HG02840 (cell line): ENCODE measurements around the gene PREP.
"Not testable (repeated sequence)": the region's sequence is repeated elsewhere in the genome, so short reads cannot be mapped to it uniquely, and the experiment has no call there.

ENCODE experiments used
- ATAC-seq: cut with Tn5 transposase; IDR thresholded peaks from one replicate; pipeline ENCODE4 v1.9.1; 2021; ENCODE audit warnings: mild to moderate bottlenecking, moderate library complexity, moderate number of reproducible peaks; ENCODE audit not compliant: unreplicated experiment, low FRiP score

The PREP gene

DNA sequence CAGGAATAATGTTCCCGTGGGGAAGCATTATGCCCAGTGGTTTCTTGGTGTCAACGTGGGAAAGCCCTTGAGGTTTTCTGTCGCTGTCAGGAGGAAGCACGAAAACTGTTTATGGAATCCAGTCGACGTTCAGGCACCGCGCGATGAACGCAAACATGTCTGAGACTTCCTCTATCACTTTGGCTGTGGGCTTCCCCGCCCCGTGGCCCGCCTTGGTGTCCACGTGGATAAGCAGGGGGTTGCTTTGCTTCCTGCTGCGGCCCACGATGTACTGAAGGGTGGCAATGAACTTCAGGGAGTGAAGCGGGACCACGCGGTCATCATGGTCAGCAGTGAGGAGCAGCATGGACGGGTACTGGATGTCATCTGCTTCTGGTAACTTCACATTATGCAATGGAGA, 124.8 kb downstream of the PREP start:
- ATAC-seq = no peak

GRCh38 chr6:105276374-105276773, 126.5 kb downstream of the PREP start:
- no peak for ATAC-seq

- no peak for ATAC-seq
Observed at GRCh38 chr6:105275542-105275941, 127.3 kb downstream of the PREP start.

- no peak for ATAC-seq
Observed at GRCh38 chr6:105274678-105275077, 128.2 kb downstream of the PREP start.

- no peak for ATAC-seq
Observed at GRCh38 chr6:105273589-105273988, 129.3 kb downstream of the PREP start.

DNA sequence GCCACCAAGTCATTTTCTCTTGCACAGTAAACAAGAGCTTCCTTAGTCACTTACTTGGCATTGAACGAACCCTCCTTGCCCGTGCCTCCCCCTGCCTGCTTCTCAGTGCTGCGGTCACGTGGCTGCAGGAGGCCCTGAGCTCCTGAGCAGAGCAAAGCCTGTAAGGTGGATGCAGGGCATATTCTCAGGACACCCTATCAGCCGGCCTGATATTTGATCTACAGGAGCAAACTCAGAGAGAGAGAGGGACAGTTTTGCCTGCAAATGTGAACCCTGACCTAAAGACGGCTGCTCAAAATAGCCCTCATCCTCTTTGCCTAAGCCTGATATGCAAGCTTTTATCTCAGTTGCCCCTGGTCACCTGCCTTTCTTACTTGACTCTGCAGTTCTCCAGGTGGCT, 130.1 kb downstream of the PREP start:
- no peak for ATAC-seq

- no peak for ATAC-seq
Observed at GRCh38 chr6:105270511-105270910, 132.4 kb downstream of the PREP start.

DNA sequence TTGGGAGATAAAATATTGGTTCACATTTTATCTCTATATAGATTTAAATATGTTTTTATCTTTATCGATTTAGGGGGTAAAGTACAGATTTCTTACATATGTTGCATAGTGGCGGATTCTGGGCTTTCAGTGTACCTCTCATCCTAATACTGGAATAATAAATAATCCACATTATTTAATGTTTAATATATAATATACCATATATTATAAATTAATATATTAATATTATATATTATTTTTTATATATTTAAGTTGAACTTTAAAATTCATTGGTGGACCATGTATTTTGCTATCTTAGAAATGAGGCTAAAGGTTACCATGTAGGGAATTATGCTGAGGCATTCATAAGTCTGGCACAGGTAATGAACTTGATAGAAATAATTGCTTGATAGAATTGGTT, 133.5 kb downstream of the PREP start:
- ATAC-seq = no peak

GRCh38 chr6:105263685-105264610, 138.9 kb downstream of the PREP start:
- no peak for ATAC-seq

DNA sequence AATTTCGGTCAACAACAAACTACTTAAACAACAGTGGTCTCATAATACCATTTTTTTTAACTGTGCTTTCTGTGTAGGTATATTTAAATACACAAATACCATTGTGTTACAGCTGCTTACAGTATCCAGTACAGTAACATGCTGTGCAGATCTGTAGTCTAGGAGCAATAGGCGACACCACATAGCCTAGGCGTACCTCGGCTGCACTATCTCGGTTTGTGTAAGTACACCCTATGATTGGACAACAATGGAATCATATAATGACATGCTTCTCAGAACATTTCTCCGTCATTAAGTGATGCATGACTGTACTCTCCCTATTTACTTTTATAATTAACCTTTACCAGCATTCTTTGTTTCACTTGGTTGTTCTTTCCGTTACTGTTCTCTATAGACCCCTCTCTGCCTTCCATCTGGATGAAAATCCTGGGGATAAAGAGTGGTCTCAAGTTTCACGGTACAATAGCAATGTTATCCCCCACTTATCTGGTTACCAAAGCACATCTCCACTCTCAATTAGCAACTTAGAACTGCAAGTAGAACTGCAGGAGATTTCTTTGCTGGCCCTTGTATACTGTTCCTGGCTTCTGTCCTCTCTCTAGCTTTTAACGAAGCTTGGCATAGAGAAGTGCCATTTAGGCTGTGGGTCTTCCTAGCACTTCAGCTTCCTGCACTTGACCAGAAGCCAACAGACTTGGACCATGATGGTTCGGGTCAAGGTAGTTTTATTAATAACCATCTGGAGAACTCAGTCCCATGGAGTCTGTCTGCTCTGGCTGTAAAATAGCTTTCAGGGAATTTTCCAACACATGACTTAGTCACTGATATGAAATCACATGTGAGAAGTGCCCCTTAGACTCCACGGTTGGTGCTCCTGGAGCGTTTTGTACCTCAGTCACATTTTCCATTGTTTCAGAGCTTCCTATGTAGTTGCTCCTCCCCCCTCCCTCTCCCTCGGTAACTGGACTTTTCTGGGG, 142.7 kb downstream of the PREP start:
- no peak for ATAC-seq

GRCh38 chr6:105258816-105259215, 144.1 kb downstream of the PREP start:
- no peak for ATAC-seq

GRCh38 chr6:105257340-105257739, 145.5 kb downstream of the PREP start:
- no peak for ATAC-seq

- ATAC-seq = no peak
Observed at GRCh38 chr6:105256619-105257018, 146.3 kb downstream of the PREP start.

DNA sequence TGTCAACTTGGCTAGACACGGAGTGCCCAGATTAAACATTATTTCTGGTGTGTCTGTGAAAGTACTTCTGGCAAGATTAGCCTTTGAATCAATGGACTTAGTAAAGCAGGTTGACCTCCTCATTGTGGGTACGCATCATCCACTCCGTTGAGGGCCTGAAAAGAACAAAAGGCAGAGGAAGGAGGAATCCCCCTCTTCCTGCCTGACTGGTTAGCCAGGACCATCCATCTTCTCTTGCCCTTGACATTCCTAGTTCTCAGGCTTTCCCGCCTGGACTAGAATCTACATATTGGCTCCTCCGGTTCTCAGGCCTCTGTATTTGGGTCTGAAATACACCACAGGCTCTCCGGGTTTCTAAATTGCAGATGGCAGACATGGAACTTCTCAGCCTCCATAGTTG, 149.1 kb downstream of the PREP start:
- ATAC-seq = no peak

GRCh38 chr6:105251689-105252088, 151.2 kb downstream of the PREP start:
- no peak for ATAC-seq

GRCh38 chr6:105250533-105250932, 152.3 kb downstream of the PREP start:
- no peak for ATAC-seq

DNA sequence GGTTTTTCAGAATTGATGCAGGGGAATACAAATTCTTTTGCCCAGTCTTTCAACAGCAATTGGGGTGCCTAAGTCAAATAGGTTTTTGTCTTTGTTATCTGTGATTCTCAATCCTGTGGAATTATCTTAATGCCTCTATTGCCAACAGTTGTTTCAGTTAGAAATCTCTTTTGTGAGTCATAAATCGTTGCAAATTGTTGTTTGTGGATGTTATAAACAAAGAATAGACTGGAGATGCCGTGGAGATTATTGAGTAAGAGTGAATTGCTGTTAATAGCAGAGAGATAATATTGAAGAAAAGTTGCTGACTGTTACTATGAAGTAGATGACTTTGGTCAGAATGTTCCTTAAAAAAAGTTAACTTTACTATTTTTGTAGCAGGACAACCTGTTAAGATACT, 159.4 kb downstream of the PREP start:
- ATAC-seq = no peak

DNA sequence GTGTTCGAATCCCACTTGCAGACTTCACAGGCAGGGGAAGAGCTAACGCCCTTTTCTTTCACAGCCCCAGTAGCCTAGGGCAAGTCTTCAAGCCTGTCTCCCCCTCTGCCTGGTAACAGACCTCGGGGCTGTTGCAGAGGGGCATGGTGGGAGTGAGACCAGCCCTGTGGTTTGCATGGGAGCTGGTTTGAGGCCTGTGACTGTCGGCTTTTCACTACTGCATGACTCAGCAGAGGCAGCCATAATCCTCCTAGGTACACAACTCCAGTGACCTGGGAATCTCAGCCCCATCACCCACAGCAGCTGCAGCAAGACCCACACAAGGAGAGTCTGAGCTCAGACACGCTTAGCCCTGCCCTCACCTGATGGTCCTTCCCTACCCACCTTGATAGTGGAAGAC, 167.7 kb downstream of the PREP start:
- no peak for ATAC-seq

DNA sequence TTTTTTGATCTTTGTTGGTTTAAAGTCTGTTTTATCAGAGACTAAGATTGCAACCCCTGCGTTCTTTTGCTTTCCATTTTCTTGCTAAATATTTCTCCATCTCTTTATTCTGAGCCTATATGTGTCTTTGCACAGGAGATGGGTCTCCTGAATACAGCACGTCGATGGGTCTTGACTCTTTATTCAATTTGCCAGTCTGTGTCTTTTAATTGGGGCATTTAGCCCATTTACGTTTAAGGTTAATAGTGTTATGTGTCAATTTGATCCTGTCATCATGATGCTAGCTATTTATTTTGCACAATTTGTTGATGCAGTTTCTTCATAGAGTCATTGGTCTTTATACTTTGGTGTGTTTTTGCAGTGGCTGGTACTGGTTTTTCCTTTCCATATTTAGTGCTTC, 171.1 kb downstream of the PREP start:
- not testable (repeated sequence) for ATAC-seq
